Activated CD4-positive, alpha-beta T cell treated with anti-CD3 and anti-CD28 coated beads, Interleukin-2, amount 50 U/mL, for 48 hours (primary cell): Measurements from ENCODE around the gene KCNT2.

ENCODE experiments used
- DNase-seq, 2 experiments: peaks; one replicate each; pipeline ENCODE4 v3.0.0-alpha.2; 2020

KCNT2 gene

DNA sequence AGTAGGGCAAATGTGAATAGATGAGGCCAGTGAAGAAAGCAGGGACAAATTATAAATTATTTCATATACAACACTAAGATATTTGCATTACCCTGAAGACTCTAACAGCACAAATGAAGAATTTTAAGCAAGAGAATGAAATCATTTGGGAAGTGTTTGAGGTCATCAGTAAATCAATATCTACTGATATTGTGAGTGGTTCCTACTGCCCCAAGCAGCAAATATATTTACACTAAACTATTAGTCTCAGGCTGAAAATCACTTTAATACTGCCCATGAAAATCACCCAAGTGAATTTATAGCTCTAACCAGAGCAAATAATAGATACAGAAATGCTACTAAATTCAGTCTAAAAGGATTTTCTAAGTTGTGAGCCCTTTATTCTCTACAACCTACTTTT lies 163.6 kb downstream of the KCNT2 start:
- DNase-seq = no peak

DNA sequence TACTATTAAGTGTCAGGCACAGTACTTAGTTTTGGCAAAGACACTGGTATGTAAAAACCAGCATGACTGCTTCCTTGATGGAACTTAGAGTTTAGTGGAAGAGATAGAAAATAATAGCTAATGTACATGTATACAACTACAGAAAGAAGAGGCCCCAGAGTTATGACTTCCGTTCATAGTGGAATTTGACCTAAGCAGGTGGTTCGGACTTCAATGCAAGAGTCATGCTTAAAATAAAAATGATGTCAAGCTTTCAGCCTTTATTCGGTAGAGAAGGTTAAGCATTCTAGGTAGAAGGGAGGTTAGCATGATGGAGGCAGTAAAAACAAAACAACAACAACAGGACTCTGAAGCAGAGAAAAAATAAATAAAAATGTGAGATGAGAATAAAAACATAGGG lies 165.9 kb downstream of the KCNT2 start:
- DNase-seq = no peak

GRCh38 chr1:196440711-196441110 lies 167.5 kb downstream of the KCNT2 start:
- no peak for DNase-seq

GRCh38 chr1:196438329-196438728 lies 169.9 kb downstream of the KCNT2 start:
- no peak for DNase-seq

GRCh38 chr1:196437671-196438070 lies 170.6 kb downstream of the KCNT2 start:
- DNase-seq = no peak

DNA sequence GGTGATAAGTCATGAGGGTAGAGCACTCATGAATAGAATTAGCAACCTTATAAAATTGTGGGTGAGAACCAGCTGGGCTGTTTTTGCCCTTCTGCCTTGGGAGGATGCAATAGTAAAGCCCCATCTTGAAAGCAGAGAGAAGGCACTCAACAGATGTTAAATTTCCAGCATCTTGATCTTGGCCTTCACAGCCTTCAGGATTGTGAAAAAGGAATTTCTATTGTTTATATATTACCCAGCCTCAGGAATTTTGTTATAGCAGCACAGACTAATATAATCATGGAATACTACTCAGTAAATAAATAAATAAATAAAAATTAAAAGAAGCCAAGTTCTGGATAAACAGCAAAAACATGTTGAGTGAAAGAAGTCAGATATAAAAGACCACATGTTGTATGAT lies 175.2 kb downstream of the KCNT2 start:
- DNase-seq = no peak

DNA sequence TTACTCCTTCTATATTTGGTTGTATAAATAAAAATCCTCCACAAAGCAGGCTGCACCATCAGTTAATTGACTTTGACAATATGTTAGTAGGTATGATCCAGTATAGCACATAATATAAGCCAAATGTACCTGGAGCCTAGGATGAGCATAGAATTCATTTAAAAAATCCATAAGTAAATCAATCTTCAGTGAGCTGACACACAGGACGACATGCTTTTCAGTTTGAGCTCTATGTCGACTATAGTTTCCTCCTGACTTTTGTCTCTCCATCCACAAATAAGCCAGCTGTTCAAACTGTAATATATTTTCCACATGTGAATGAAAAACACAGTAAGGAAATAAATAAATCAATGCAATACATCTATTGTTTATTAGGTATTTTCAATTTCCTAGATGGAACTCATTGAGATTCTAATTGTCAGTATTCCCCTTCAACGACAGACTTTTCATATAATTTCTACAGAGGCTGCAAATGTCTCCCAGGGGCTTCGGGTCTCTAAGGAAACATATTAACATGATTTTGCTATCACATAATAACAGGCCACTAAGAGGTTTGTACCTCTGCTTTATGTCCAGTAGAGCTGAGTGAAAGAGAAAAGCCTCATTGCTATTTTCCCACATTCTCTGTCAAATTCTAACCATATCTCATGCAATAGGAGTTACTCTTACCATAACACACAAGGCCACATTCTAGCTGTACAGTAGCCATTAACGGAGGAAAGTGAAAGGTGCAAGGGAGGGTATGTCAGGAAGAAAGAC lies 180.1 kb downstream of the KCNT2 start:
- DNase-seq = no peak

DNA sequence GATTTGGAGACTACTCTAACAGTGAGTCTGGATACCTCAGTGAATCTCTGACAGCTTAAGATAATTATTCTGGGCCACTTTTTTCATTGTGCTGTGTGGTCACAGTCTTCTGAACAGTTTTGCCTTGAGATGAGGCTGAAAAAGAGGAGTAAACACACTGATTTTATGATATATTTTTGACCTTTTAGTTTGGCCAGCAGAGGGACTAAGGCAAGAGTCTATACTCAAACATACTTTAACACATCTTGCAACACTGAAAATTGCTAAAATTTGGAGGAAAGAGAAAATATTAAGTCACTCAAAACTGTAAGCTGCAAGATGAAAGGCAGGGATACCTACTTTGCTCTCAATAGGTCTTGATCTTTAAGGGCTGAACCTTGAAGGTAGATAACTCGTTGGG lies 182.7 kb downstream of the KCNT2 start:
- no peak for DNase-seq

DNA sequence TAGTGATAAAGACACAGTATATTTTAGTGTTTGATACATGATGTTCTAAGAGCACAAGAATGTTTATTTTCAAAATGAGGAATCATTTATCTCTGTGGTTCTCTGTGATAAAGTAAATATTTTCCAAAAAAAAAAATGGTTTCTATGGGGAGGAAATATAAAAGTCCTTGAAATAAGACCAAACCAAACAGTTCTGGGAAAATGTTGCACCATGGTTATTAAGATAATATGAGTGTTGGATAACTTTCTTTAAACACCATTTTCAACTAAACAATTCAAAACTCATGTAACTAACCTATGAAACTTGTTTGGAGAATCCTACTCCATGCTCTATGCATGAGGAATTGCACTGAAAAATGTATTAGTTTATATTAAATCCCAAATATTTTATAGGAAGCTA lies 184.6 kb downstream of the KCNT2 start:
- DNase-seq = no peak

DNA sequence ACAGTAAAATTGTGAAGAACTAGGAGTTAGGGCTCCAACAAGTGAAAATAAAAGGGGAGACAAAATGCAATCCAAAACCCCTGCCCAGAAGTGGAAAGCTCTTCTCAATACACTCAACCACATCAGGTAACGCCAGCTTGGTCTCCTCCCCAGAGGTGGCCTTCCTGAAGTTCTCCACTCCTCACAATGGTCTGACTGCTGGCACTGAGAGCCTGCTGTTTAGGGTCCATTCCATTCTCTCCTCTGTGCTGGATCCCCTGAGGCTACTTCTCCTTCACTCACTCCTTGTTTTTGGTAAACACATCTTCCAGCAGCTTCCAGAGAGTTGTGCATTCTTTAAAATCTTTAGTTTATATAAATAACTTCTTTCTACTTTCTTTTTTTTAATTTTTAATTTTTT lies 189.5 kb downstream of the KCNT2 start:
- DNase-seq = no peak

DNA sequence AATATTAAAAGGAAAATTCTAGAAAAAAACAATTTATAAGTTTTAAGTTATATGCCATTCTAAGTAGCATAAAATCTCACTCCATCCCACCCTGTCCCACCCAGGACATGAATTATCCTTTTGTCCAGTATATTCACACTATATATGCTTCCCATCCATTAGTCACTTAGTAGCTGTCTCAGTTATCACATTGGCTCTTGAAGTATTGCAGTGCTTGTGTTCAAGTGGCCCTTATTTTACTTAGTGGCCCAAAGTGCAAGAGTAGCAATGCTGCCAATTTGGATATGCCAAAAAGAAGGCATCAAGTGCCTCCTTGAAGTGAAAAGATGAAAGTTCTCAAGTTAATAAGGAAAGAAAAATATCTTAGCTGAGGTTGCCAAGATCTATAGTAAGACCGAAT lies 192.3 kb downstream of the KCNT2 start:
- DNase-seq = no peak

DNA sequence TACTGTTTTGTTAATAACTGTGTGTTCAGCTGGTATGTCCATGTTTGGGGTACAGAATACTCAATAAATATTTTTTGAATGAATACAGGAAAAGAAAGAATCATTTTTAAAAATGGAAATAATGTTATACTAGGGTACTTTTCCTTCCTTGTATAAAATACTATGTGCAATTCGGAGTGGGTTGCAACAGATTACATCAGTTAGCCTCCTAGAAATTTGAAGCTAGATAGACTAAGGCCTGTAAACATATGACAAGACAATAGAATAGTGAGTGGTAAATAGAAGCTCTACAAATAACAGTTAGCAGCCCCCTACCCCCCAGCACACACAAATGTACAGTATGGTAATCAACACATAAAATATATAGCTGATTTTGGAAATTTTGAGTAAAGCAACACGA lies 195.9 kb downstream of the KCNT2 start:
- no peak for DNase-seq

- no peak for DNase-seq
Measured at GRCh38 chr1:196410768-196411167, 197.5 kb downstream of the KCNT2 start.

- no peak for DNase-seq
Measured at GRCh38 chr1:196409586-196409985, 198.7 kb downstream of the KCNT2 start.

DNA sequence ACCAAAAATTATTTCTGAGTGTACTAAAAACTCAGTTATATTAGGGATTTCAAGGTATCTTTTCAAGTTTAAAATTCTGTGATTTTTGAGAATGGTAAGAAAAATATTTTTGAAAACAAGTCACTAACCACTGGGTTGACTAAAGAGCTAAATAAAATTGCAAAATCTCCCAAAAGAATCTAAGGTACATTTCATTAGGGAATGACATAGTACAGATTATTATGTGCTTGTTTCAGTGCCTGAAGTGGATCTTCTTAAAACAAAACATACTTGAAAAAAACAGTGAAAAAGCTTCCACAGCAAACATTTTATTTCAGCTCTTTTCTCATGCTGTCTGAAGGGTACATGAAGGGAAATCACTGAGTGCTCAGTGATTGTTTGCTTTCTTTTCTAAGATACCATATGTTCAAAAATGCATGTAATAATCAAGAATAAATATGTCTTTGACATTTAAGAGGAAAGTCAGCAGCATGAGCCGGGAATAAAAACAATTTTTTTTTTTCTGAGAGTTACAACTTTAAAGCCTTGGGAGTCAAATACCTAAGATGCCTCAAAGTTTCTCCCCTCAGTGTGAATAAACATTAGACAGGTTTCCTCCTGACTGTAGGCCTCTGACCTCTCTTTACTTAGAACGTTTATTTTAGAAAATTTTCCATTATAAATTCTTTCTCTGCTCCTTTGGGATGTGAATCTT lies 200.7 kb downstream of the KCNT2 start:
- no peak for DNase-seq

DNA sequence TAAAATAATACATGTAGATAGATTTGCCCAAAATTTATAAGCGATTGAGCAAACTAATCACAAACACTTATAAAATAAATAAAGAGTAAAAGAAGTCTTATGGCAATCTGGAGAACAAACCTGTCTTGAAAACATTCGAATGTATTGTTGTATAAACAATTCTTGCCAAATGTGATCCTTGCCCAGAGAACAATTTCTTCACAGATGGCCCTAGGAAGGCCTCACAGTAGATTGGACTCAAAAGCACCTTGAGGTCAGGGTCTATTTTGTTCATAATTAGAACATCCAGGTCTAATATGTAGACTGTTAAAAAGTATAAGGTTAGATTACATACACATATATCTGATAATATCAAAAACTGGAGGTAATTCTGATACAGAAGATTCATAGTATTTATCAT lies 202.4 kb downstream of the KCNT2 start:
- no peak for DNase-seq

DNA sequence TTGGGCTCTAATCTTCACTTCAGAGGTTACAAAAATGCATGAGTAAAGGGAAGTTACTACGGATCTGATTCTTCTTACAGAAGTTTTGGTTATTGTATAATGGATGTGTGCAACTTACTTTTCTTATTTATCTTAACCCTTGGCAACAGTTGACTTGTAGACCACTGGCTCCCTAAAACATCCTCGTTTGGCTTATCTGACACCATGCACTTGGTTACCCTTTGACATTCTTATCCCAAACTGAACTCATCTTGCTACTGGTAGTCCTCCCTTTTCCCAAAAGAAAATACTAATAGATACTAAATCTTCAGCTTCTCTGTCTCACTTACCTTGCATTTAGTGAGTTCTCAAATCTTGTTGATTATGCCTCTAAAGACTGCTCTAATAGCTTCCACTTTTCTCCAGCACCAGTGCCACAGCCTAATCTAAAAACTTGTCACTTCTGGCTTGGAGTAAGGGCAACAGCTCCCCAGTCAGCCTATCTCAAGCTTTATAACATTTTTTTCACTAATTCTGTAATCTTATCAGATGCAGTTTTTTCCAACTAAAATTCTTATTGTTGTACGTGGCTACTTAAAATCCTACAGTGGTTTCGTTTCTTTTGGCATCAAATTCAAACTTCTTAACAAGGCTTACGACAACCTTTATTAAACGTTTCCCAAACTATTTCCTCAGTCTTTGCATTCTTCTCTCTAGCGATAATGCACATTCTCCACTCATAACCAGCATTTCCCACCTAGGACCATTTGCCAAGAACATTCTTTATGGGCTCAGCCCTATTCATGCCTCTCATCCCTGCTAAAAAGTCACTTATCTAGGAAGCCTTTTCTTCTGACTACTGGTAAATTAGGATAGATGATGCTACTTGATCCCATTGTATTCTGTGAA lies 204.2 kb downstream of the KCNT2 start:
- DNase-seq = no peak

DNA sequence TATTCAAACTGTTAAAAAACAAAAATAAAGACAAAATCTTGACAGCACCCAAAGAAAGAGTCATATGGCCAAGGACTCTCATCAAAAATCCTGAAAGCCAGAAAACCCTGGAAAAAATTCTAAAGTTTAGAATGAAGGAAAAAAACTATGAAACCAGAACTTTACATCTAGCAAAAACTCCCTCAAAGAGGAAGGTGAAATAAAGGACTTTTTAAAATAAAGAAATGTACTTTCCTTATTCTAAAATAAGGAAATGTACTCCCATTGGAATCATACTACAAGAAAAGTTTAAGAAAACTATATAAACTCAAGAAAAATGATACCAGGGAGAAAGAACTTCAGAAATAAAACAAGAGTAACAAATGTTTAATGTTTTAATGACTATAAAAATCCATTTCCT lies 206.3 kb downstream of the KCNT2 start:
- no peak for DNase-seq

DNA sequence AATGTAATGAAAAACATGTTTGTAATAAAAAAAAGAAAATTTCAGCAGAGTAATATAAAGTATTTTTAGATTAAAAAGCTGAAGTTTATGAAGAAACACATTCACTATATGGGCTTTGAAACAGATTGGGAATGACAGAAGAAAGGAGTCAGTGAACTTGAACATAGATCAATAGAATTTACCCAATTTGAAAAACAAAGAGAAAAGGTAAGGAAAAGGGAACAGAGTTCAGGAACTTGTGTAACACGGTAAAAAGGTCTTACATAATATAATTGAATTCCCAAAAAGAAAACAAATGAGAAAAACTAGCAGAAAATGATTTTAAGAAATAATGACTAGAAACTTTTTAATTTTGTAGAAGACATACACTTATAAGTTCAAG lies 206.8 kb downstream of the KCNT2 start:
- DNase-seq = no peak

- DNase-seq = no peak
Measured at GRCh38 chr1:196400478-196401451, 207.5 kb downstream of the KCNT2 start.

DNA sequence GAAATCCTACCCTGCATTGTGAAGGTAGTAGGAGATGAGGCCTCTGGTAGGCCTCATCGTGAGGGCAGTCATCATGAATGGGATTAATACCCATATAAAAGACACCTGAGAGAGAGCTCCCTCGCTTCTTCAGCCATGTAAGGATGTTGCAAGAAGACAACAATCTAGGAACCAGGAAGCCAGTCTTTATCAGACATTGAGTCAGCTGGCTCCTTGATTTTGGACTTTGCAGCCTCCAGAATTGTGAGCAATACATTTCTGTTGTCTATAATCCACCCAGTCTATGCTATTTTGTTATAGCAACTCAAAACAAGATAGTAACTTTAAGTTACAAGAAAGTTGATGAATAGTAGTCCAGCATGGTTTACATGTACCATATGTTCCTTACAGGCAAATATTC lies 208.5 kb downstream of the KCNT2 start:
- DNase-seq = no peak

GRCh38 chr1:196393742-196394141 lies 214.5 kb downstream of the KCNT2 start:
- DNase-seq = no peak

DNA sequence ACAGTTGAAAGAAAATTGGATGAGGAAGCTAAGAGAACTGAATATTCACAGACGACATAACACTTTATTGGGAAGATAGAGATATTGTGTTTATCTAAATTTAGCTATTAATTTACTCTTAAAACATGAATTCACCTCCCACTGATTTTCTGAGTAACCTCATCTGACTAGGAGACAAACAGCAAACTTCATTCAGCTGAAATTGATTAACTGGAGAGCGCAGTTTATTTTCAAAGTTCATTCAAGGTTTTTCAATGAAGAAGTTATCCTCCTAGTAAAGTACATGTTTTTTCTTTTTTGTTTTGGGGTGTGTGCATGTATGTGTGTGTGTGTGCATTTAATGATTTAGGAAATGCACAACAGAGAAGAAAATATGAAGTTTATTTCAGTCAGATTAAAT lies 215.0 kb downstream of the KCNT2 start:
- DNase-seq = no peak
